Naive thymus-derived CD8-positive, alpha-beta T cell (primary cell): ENCODE measurements around the gene RIMBP2. TPM values are rescaled to one million over a fixed set of nuclear protein-coding genes. Genes with fewer than 3 reads are reported as not detected.

Experiments
- ATAC-seq, 2 donors: fragments of 150-1000 bp; cut with Tn5 transposase in 1 of 2; sonication (Bioruptor Pico), chemical (Tn5 transposase) in 1 of 2; 1 replicate in 1 of 2; 2 replicates in 1 of 2; pipeline ENCODE4 v1.10.0; 2021; ENCODE audit warnings: mild to moderate bottlenecking in 2 of 2, moderate library complexity in 2 of 2
- POLR2A ChIA-PET: fragments of 350-600 bp; sonication (Branson Sonifier 250); formaldehyde crosslinking; loops from one replicate; lab custom pipeline; 2021; ENCODE audit warnings: antibody characterized with exemption; lab: Charles Lee
- DNase-seq, 10 donors: peaks; one replicate each; pipeline versions ENCODE4 v3.0.0 to v3.0.0-alpha.2; 2020 to 2022
- H3K27ac Mint-ChIP-seq, 10 donors: one replicate each; pipeline ENCODE4 v1.8.0; 2020 to 2022; ENCODE audit warnings: mild to moderate bottlenecking in 10 of 10, mixed read lengths in 10 of 10, moderate library complexity in 4 of 10, inconsistent platforms in 1 of 10
- H3K27me3 Mint-ChIP-seq, 5 donors: one replicate each; pipeline ENCODE4 v1.8.0; 2021 to 2022; ENCODE audit warnings: mixed read lengths in 5 of 5
- H3K36me3 Mint-ChIP-seq, 3 donors: one replicate each; pipeline ENCODE4 v1.8.0; 2020 to 2022; ENCODE audit warnings: mixed read lengths in 3 of 3, mild to moderate bottlenecking in 2 of 3, inconsistent platforms in 1 of 3
- H3K4me1 Mint-ChIP-seq, 4 donors: one replicate each; pipeline ENCODE4 v1.8.0; 2021 to 2022; ENCODE audit warnings: mixed read lengths in 4 of 4
- H3K4me3 Mint-ChIP-seq, 10 donors: one replicate each; pipeline ENCODE4 v1.8.0; 2020 to 2022; ENCODE audit warnings: mild to moderate bottlenecking in 10 of 10, mixed read lengths in 10 of 10, moderate library complexity in 6 of 10, inconsistent platforms in 1 of 10
- H3K9me3 Mint-ChIP-seq, 9 donors: one replicate each; pipeline ENCODE4 v1.8.0; 2020 to 2022; ENCODE audit warnings: mixed read lengths in 9 of 9, mild to moderate bottlenecking in 3 of 9, inconsistent platforms in 1 of 9, moderate library complexity in 1 of 9
- polyA plus RNA-seq, 3 donors: library from polyadenylated mRNA; unstranded; fragments of 300-500 nt; fragmentation: Illumina TruSeq; gene quantifications; one replicate each; pipeline ENCODE4 v1.2.3, GENCODE V29; 2021
- total RNA-seq, 8 experiments: library from RNA in 2 of 8; stranded (reverse) in 2 of 8; gene quantifications; one replicate each; pipeline ENCODE4 v1.2.3 and lab custom pipeline; 2021 to 2026

RIMBP2 gene
- total and polyA plus RNA-seq, 5 experiments from 2014 or later: not detected

DNA sequence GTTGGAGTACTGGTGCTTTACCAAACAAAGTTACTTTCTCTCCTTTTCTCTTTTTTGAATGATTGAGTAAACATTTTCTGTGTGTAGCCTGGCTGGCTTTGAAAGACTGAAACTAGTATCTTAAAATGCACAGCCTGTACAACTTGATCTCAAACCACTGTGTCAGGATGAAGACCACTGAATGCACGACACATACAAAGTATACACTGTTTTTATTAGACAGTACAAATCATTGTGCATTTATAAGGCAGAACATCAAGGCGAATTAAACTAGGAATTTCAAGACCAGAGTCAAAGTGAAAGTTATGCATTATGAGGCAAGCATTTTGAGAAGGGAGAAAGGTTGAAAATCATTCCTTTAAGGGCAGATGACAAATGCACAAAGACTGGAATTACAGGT is 319.4 kb downstream of the RIMBP2 start:
- Mint-ChIP-seq H3K9me3 (peaks cover 0 to 5% (median 0%) of the 10 kb centered on the region in 9 donors), H3K4me1 (peaks cover 0 to 2% (median 0%) of the 10 kb centered on the region in 4 donors), H3K27me3 (peaks cover 1 to 33% (median 22%) of the 10 kb centered on the region in 5 donors), H3K36me3 (no peaks in the 10 kb centered on the region), H3K4me3 (no peak overlapping the region), H3K27ac (no peak overlapping the region)
- DNase-seq: no peak
- POLR2A ChIA-PET: no interaction called here
- no peak for ATAC-seq

DNA sequence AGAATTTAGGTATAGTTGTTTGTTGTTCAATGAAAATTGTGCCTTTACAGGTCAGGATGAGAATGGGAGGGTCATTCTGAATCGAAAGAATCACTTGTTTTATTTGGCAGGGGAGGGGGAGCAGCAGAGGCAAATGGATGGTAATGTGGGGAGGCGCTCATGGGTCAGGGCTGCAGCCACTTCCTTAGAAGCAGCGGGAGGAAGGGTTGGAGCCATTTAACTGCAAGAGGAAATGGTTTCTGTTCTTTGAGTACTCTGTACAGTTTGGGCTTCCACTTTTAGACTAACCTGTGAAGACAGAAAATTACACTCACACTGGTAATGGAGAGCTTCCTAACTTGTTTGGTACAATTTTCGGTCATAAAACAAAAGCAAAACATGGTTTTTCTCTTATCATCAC is 321.2 kb downstream of the RIMBP2 start:
- ATAC-seq (no peak), DNase-seq (no peak)
- H3K4me1 Mint-ChIP-seq: peaks cover 0 to 4% (median 0%) of the 10 kb centered on the region in 4 donors
- no peak overlapping the region for H3K27ac Mint-ChIP-seq
- POLR2A ChIA-PET: no interaction called here
- no peaks in the 10 kb centered on the region for H3K36me3 Mint-ChIP-seq
- peaks cover 0 to 8% (median 0%) of the 10 kb centered on the region in 9 donors for H3K9me3 Mint-ChIP-seq
- H3K4me3 Mint-ChIP-seq: no peak overlapping the region
- peaks cover 1 to 33% (median 22%) of the 10 kb centered on the region in 5 donors for H3K27me3 Mint-ChIP-seq

DNA sequence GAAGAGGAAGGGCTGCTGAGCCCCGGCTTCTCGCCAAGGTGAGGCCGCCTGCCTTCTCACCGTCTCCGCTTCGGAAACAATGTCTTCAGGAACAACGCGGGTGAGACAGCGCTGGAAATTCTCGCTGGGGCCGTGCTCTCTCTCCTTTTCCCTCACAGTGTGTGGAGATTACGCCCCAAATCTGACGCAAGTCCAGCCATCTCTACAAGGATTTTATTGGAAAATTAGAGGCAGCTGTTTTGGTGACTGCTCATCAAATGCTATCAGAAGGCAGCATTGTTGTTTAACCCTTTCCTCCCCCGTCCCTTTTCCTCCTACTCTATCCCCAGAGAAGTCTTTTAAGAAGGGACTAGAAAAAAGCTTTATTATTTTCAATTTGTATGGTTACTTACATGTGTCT is 324.9 kb downstream of the RIMBP2 start:
- Mint-ChIP-seq H3K27ac (no peak overlapping the region), H3K9me3 (peaks cover 0 to 20% (median 4%) of the 10 kb centered on the region in 9 donors), H3K27me3 (peaks cover 1 to 12% (median 8%) of the 10 kb centered on the region in 5 donors), H3K36me3 (no peaks in the 10 kb centered on the region), H3K4me1 (peaks cover 0 to 3% (median 2%) of the 10 kb centered on the region in 4 donors), H3K4me3 (no peak overlapping the region)
- no peak for DNase-seq
- ATAC-seq: no peak
- POLR2A ChIA-PET: no interaction called here

DNA sequence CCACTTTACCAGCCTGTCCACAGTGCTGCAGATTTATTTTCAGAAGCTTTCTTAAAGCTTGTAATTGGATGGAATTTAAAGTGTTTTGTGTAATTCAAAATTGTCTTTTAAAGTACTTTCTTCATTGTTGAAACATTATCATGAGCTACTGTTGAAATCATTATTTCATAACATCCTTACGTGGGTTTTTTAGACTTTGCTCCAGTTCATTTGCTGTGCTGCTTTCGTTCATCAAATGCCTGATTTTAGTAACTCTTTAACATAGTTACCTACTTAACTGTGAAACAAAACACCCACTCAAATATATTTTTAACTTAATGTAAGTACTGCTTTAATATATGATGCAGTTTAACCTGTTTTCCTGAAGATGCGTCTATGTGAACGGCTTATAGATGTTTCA is 330.9 kb downstream of the RIMBP2 start:
- peaks cover 0 to 29% (median 12%) of the 10 kb centered on the region in 5 donors for H3K27me3 Mint-ChIP-seq
- H3K27ac Mint-ChIP-seq: no peak overlapping the region
- H3K36me3 Mint-ChIP-seq: peaks cover 0 to 12% (median 0%) of the 10 kb centered on the region in 3 donors
- no peak overlapping the region for H3K4me3 Mint-ChIP-seq
- peaks cover 0 to 19% (median 8%) of the 10 kb centered on the region in 9 donors for H3K9me3 Mint-ChIP-seq
- DNase-seq (no peak), ATAC-seq (no peak)
- peaks cover 0 to 3% (median under 1%) of the 10 kb centered on the region in 4 donors for H3K4me1 Mint-ChIP-seq
- POLR2A ChIA-PET: no interaction called here

DNA sequence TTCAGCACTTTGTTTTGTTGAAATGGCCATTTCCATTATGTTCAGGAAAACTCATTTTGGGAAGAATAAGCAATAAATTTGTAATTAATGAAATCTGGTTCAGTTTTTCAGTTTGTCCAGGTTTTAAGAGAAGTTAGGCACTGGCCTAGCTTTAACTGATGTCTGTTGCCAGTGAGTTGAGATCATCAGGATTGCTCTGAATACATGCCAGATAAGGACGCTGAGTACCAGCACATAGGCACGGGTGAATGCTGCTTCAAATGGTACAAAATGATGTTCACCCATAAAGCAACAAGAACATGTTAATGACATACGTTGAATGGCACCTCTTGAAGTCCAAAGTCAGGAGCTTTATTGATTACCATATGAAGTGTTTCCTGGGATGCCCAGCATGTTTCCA is 331.9 kb downstream of the RIMBP2 start:
- Mint-ChIP-seq H3K9me3 (peaks cover 0 to 18% (median 8%) of the 10 kb centered on the region in 9 donors), H3K4me3 (no peak overlapping the region), H3K27me3 (peaks cover 0 to 30% (median 12%) of the 10 kb centered on the region in 5 donors), H3K36me3 (peaks cover 0 to 12% (median 0%) of the 10 kb centered on the region in 3 donors), H3K27ac (no peak overlapping the region), H3K4me1 (peaks cover 0 to 3% (median 0%) of the 10 kb centered on the region in 4 donors)
- DNase-seq (no peak), ATAC-seq (no peak)
- POLR2A ChIA-PET: no interaction called here

DNA sequence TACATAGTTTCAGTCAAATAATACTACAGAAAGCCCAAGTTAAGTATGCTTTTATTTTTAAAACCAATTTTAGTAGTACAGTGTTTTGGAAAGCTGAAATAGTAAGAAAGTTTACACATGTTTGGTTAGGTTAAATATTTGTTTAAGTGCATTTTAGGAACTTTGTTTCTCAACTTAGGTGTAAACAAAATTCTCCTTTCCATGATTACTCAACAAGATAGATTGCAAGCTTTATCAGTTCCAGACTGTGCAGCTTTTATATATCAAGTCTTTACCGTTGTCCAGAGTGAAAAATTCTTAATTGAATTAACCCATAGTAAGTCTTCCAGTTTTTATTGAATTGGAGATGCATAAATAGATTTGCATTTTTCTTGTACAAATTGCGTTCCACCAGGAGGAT is 333.3 kb downstream of the RIMBP2 start:
- Mint-ChIP-seq H3K4me1 (no peaks in the 10 kb centered on the region), H3K27me3 (peaks cover under 1 to 39% (median 12%) of the 10 kb centered on the region in 5 donors), H3K4me3 (no peak overlapping the region), H3K27ac (no peak overlapping the region), H3K36me3 (peaks cover 0 to 12% (median 0%) of the 10 kb centered on the region in 3 donors), H3K9me3 (peaks cover 0 to 11% (median 4%) of the 10 kb centered on the region in 9 donors)
- POLR2A ChIA-PET: no interaction called here
- ATAC-seq (no peak), DNase-seq (no peak)

DNA sequence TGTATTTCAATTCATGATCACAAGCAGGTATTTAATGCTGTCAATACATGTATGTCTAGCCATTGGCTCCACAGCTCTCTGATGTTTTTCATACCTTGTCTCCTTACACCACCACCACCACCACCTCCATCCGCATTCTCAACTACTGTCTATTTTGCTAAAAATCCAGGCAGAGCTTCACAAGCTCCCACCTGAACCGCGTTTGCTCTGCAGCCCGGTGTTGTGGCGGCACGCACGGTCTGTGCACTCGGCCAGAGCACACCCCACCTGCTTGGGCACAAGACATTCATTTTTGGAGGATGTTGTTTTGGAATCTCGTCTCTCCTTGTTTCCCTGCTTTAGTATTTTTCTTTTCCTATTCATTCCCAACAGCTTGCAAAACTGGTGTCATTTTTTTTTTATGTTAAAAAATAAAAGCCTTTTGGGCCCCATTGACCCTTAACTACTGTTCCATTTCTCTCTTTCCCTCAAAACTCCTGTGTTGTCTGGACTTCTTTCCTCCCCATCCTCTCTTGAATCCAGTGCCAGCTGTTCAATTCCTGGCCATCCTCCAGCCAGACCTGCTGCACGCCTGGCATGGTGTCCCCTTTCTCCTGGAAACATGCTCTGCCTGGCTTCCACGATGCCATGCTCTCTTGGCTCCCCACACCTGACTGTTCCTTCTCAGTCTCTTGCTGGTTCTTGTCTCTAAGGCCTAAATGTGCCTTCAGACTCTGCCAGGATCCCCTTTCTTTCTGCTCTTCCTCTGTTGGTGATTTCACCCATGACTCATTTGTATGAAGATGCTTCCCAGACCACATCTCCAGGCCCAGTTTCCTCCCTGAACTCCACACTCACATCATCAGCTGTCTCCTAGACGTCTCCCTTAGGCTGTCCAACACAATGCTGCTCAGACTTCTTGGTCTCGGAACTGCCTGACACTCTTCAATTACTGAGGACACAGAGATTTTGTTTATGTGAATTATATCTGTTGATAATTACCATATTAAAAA is 340.5 kb downstream of the RIMBP2 start:
- no peaks in the 10 kb centered on the region for H3K4me1 Mint-ChIP-seq
- POLR2A ChIA-PET: no interaction called here
- peaks cover 6 to 65% (median 11%) of the 10 kb centered on the region in 5 donors for H3K27me3 Mint-ChIP-seq
- H3K9me3 Mint-ChIP-seq: peaks cover 0 to 2% (median 0%) of the 10 kb centered on the region in 9 donors
- ATAC-seq (no peak), DNase-seq (no peak)
- H3K36me3 Mint-ChIP-seq: no peaks in the 10 kb centered on the region
- H3K4me3 Mint-ChIP-seq: no peak overlapping the region
- H3K27ac Mint-ChIP-seq: no peak overlapping the region

DNA sequence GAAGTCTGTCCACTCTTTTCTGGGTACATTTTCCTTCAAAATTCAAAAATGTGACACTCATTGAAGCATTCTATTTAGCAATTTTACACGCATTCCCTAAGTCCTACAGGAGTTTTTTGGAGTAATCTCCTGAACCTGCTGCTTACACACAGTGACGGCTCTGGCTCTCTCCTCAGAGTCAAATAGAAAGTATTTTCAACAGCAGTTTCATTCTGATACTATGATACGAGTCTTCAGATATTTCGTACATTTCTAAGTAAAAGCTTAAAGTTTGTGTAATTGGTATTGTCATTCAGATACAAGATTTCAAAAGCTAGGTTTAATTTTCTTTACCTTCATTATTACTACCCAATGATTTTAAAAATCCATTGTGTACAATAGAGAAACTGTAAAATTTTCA is 342.0 kb downstream of the RIMBP2 start:
- DNase-seq (no peak), ATAC-seq (no peak)
- H3K27ac Mint-ChIP-seq: no peak overlapping the region
- no peaks in the 10 kb centered on the region for H3K4me1 Mint-ChIP-seq
- no peaks in the 10 kb centered on the region for H3K36me3 Mint-ChIP-seq
- peaks cover 0 to 2% (median 0%) of the 10 kb centered on the region in 9 donors for H3K9me3 Mint-ChIP-seq
- POLR2A ChIA-PET: no interaction called here
- peaks cover 6 to 70% (median 11%) of the 10 kb centered on the region in 5 donors for H3K27me3 Mint-ChIP-seq
- no peak overlapping the region for H3K4me3 Mint-ChIP-seq

DNA sequence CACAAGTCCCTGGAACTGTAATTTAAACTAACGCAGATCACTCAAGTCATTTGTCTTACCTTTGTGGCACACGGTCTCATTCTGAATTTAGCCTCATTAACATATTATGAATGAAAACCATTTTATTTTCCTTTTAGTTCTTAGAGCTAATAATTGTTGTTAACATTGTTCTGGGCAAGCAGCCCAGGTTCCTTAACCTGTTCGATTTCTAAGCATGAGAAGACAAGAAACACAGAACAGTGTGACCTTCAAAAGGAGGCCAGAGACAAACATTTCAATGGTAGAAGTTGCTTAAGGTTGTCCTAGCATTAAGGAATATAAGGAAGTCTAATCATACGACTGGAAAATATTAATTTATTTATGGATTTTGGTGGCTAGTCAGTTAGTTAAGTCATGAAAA is 343.2 kb downstream of the RIMBP2 start:
- DNase-seq (no peak), ATAC-seq (no peak)
- no peaks in the 10 kb centered on the region for H3K36me3 Mint-ChIP-seq
- H3K4me1 Mint-ChIP-seq: no peaks in the 10 kb centered on the region
- H3K9me3 Mint-ChIP-seq: peaks cover 0 to 2% (median 0%) of the 10 kb centered on the region in 9 donors
- peaks cover 6 to 73% (median 13%) of the 10 kb centered on the region in 5 donors for H3K27me3 Mint-ChIP-seq
- H3K4me3 Mint-ChIP-seq: no peak overlapping the region
- H3K27ac Mint-ChIP-seq: no peak overlapping the region
- POLR2A ChIA-PET: no interaction called here

DNA sequence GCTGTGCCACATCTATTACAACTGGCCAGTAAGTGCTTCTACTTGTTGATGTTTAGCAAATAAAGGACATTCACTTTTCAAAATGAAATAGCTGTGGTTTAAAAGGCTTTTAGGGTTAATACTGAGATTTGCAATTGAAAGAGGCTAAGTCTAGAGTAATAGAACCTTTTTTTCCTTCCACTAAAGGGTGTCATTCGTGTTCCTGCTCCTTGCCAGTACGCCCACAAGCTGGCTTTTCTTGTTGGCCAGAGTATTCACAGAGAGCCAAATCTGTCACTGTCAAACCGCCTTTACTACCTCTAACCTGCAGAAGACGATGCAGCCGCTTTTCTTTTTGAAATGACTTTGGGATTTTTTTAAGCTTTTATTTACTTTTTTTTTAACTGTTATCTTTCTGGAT is 344.8 kb downstream of the RIMBP2 start:
- DNase-seq (no peak), ATAC-seq (no peak)
- no peak overlapping the region for H3K4me3 Mint-ChIP-seq
- H3K36me3 Mint-ChIP-seq: no peaks in the 10 kb centered on the region
- H3K4me1 Mint-ChIP-seq: no peaks in the 10 kb centered on the region
- no peak overlapping the region for H3K27ac Mint-ChIP-seq
- peaks cover 4 to 61% (median 9%) of the 10 kb centered on the region in 5 donors for H3K27me3 Mint-ChIP-seq
- no peaks in the 10 kb centered on the region for H3K9me3 Mint-ChIP-seq
- POLR2A ChIA-PET: no interaction called here

DNA sequence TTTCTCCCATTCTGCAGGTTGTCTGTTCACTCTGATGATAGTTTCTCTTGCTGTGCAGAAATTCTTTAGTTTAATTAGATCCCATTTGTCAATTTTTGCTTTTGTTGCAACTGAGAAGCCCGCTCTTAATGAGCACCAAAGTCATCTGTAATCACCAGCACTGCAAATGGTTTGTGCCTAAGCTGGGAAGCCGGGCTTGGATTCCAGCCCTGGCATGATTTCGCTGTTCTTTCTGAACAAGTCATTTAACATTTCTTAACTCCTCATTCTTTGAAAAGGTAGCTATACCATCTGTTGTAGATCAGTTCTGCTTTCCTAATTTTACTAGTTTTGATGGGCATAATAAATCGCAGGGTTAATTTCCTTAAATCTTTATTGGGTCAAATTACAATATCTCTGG is 346.3 kb downstream of the RIMBP2 start:
- ATAC-seq: no peak
- no peak overlapping the region for H3K4me3 Mint-ChIP-seq
- DNase-seq: no peak
- H3K4me1 Mint-ChIP-seq: no peaks in the 10 kb centered on the region
- peaks cover 0 to 58% (median 7%) of the 10 kb centered on the region in 5 donors for H3K27me3 Mint-ChIP-seq
- POLR2A ChIA-PET: no interaction called here
- H3K36me3 Mint-ChIP-seq: no peaks in the 10 kb centered on the region
- no peaks in the 10 kb centered on the region for H3K9me3 Mint-ChIP-seq
- H3K27ac Mint-ChIP-seq: no peak overlapping the region

DNA sequence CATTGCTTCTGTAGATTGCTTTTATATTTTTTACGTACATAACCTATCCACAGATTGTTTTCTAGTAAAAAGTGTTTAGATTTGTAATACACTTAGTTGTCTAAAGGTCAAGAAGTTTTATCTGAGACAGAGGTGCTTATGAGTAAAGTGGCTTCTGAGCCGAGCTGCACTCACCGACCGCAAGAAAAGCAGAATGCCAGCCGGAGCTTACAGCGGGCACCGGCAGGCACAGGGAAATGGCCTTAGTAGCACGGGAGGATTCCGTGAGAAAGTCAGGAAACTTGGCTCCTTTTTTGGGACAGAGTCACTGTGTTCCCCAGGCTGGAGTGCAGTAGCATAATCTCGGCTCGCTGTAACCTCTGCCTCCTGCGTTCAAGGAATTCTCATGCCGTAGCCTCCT is 348.6 kb downstream of the RIMBP2 start:
- no peaks in the 10 kb centered on the region for H3K36me3 Mint-ChIP-seq
- H3K9me3 Mint-ChIP-seq: peaks cover 0 to 3% (median 0%) of the 10 kb centered on the region in 9 donors
- no peak for ATAC-seq
- H3K4me3 Mint-ChIP-seq: no peak overlapping the region
- POLR2A ChIA-PET: no interaction called here
- no peak overlapping the region for H3K27ac Mint-ChIP-seq
- H3K4me1 Mint-ChIP-seq: no peaks in the 10 kb centered on the region
- DNase-seq: no peak
- peaks cover 0 to 55% (median 10%) of the 10 kb centered on the region in 5 donors for H3K27me3 Mint-ChIP-seq

DNA sequence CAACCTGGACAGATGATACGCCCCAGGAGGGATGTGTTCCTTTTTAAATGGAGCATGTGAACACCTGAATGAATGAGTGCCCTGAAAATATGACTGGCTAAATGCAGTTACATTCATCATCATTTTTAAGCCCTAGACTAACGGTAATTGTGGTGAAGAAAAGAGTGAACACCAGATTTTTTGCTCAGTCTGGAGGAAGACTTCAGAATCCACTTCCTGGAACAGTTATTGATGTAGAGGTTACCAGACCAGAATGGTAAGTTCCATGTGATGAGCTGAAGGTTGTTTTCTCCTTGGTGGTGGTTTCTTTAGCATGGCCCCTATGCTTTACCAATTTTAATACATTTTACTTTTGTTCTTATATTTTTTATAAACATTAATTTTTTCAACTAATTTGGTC is 349.1 kb downstream of the RIMBP2 start:
- POLR2A ChIA-PET: no interaction called here
- ATAC-seq: no peak
- Mint-ChIP-seq H3K4me1 (no peaks in the 10 kb centered on the region), H3K27ac (no peak overlapping the region), H3K36me3 (no peaks in the 10 kb centered on the region), H3K27me3 (peaks cover 0 to 60% (median 10%) of the 10 kb centered on the region in 5 donors), H3K4me3 (no peak overlapping the region), H3K9me3 (peaks cover 0 to 3% (median 0%) of the 10 kb centered on the region in 9 donors)
- no peak for DNase-seq
